A549 (cell line): Measurements from ENCODE around the gene CAT. TPM values are rescaled to one million over a fixed set of nuclear protein-coding genes. Genes with fewer than 3 reads are reported as not detected.

Experiments
- ATAC-seq, 2 experiments: fragments of 200-7000 bp in 1 of 2; fragments of >200 bp in 1 of 2; cut with Nextera tagmentation in 1 of 2; cut with Tn5 transposase in 1 of 2; 3 replicates each; pipeline versions ENCODE4 v1.8.0 to v1.9.1; 2018 to 2020; ENCODE audit warnings: mild to moderate bottlenecking in 1 of 2, moderate library complexity in 1 of 2
- CTCF ChIA-PET: fragments of 300-600 bp; sonication (Branson Sonifier 250); formaldehyde crosslinking; extraction: SDS; loops from one replicate; lab custom pipeline; 2021; ENCODE audit warnings: antibody characterized with exemption, inconsistent platforms; lab: Yijun Ruan, JAX
- POLR2A ChIA-PET: fragments of 350-600 bp; formaldehyde crosslinking; extraction: SDS; loops from one replicate; lab custom pipeline; 2021; ENCODE audit warnings: antibody characterized with exemption, inconsistent platforms; lab: Yijun Ruan, JAX
- DNase-seq, 2 experiments: peaks; one replicate each; pipeline versions ENCODE4 v3.0.0 to v3.0.0-alpha.2; 2011 to 2016; ENCODE audit warnings: low read depth in 1 of 2, low spot score in 1 of 2
- FAIRE-seq: peaks from 2 replicates; lab custom pipeline; 2011; peaks lifted over from hg19 to GRCh38; lab: Jason Lieb, UNC
- H3K27ac ChIP-seq, 2 experiments: fragments of >200 bp; sonication (Bioruptor Twin); formaldehyde crosslinking; 3 replicates each; pipeline ENCODE4 v1.5.1; 2016 to 2017
- H3K4me1 ChIP-seq: fragments of >200 bp; sonication (Bioruptor Twin); formaldehyde crosslinking; 3 replicates; pipeline ENCODE4 v1.6.1; 2016
- H3K4me2 ChIP-seq: fragments of >200 bp; sonication (Bioruptor Twin); formaldehyde crosslinking; 3 replicates; pipeline ENCODE4 v1.6.1; 2016
- H3K4me3 ChIP-seq: fragments of >200 bp; sonication (Bioruptor Twin); formaldehyde crosslinking; 3 replicates; pipeline ENCODE4 v1.5.1; 2016
- H3K9me3 ChIP-seq: fragments of >200 bp; sonication (Bioruptor Twin); formaldehyde crosslinking; 3 replicates; pipeline ENCODE4 v1.6.1; 2016
- ATOH8 ChIP-seq: fragments of 250-450 bp; sonication (Bioruptor Pico); IDR thresholded peaks from 2 replicates; pipeline ENCODE4 v1.5.0; 2020; ENCODE audit warnings: low read depth, mild to moderate bottlenecking, moderate library complexity
- BHLHE40 ChIP-seq: IDR thresholded peaks from 2 replicates; pipeline ENCODE4 v1.6.1; 2012; ENCODE audit warnings: low read depth, low read length, inconsistent platforms
- CBX2 ChIP-seq: fragments of 200-600 bp; sonication (generic); IDR thresholded peaks from 2 replicates; pipeline ENCODE4 v1.6.1; 2016; ENCODE audit warnings: low read depth, mild to moderate bottlenecking, borderline replicate concordance
- CHD2 ChIP-seq: fragments of 150-350 bp; IDR thresholded peaks from 2 replicates; pipeline ENCODE4 v1.6.1; 2014; ENCODE audit warnings: low read length; ENCODE audit not compliant: partially characterized antibody
- CHD4 ChIP-seq: fragments of 200-600 bp; sonication (generic); IDR thresholded peaks from 2 replicates; pipeline ENCODE4 v1.6.1; 2016; ENCODE audit warnings: antibody characterized with exemption, mild to moderate bottlenecking, borderline replicate concordance
- CTCF ChIP-seq: fragments of >200 bp; sonication (Bioruptor Twin); formaldehyde crosslinking; IDR thresholded peaks from 3 replicates; pipeline ENCODE4 v1.5.1; 2016
- EHF ChIP-seq: fragments of 250-450 bp; sonication (Bioruptor Pico); IDR thresholded peaks from 2 replicates; pipeline ENCODE4 v1.5.0; 2020; ENCODE audit warnings: mild to moderate bottlenecking
- EHMT2 ChIP-seq: fragments of 200-600 bp; sonication (generic); IDR thresholded peaks from 2 replicates; pipeline ENCODE4 v1.6.1; 2016; ENCODE audit warnings: antibody characterized with exemption, low read depth, mild to moderate bottlenecking, moderate library complexity
- ESRRA ChIP-seq: fragments of 150-350 bp; IDR thresholded peaks from 2 replicates; pipeline ENCODE4 v1.6.1; 2014; ENCODE audit warnings: mild to moderate bottlenecking, low read length, borderline replicate concordance
- FOXS1 ChIP-seq: fragments of 250-450 bp; sonication (Bioruptor Pico); IDR thresholded peaks from 2 replicates; pipeline ENCODE4 v1.5.0; 2020; ENCODE audit warnings: mild to moderate bottlenecking, moderate library complexity
- HES2 ChIP-seq: fragments of >200 bp; sonication (Bioruptor Twin); formaldehyde crosslinking; IDR thresholded peaks from 2 replicates; pipeline ENCODE4 v1.6.1; 2016
- HEYL ChIP-seq: fragments of 250-450 bp; sonication (Bioruptor Pico); IDR thresholded peaks from 2 replicates; pipeline ENCODE4 v1.8.0; 2021; ENCODE audit warnings: mild to moderate bottlenecking, moderate library complexity
- HOXA7 ChIP-seq: fragments of 250-450 bp; sonication (Bioruptor Pico); IDR thresholded peaks from 2 replicates; pipeline ENCODE4 v1.5.0; 2020; ENCODE audit warnings: mild to moderate bottlenecking, moderate library complexity
- HOXB13 ChIP-seq: fragments of 250-450 bp; sonication (Bioruptor Pico); IDR thresholded peaks from 2 replicates; pipeline ENCODE4 v1.5.0; 2020; ENCODE audit warnings: low read depth, mild to moderate bottlenecking, moderate library complexity
- HOXB5 ChIP-seq: fragments of 250-450 bp; sonication (Bioruptor Pico); IDR thresholded peaks from 2 replicates; pipeline ENCODE4 v1.5.0; 2020; ENCODE audit warnings: mild to moderate bottlenecking, moderate library complexity
- MAZ ChIP-seq: fragments of 150-350 bp; IDR thresholded peaks from 2 replicates; pipeline ENCODE4 v1.6.1; 2014; ENCODE audit warnings: antibody characterized with exemption, low read depth, low read length, borderline replicate concordance
- MYC ChIP-seq: IDR thresholded peaks from 2 replicates; pipeline ENCODE4 v1.6.1; 2012; ENCODE audit warnings: mild to moderate bottlenecking, inconsistent platforms, low read length, improper control_type of control experiment, borderline replicate concordance
- NFE2L2 ChIP-seq: fragments of 150-350 bp; conservative IDR thresholded peaks from 2 replicates; pipeline ENCODE4 v1.6.1; 2014; ENCODE audit warnings: low read length
- NPAS2 ChIP-seq: fragments of 250-450 bp; sonication (Bioruptor Pico); IDR thresholded peaks from 2 replicates; pipeline ENCODE4 v1.8.0; 2022; ENCODE audit warnings: mild to moderate bottlenecking, moderate library complexity, borderline replicate concordance
- NR3C1 ChIP-seq: fragments of >200 bp; sonication (Bioruptor Twin); formaldehyde crosslinking; IDR thresholded peaks from 3 replicates; pipeline ENCODE4 v1.6.1; 2017
- PHF8 ChIP-seq: fragments of 200-600 bp; sonication (generic); IDR thresholded peaks from 2 replicates; pipeline ENCODE4 v1.6.1; 2016; ENCODE audit warnings: low read depth, mild to moderate bottlenecking, antibody characterized with exemption, moderate library complexity, borderline replicate concordance
- SMC3 ChIP-seq: fragments of >200 bp; sonication (Bioruptor Twin); formaldehyde crosslinking; IDR thresholded peaks from 3 replicates; pipeline ENCODE4 v1.6.1; 2018; ENCODE audit warnings: inconsistent platforms
- SREBF2 ChIP-seq: fragments of 450-650 bp; IDR thresholded peaks from 2 replicates; pipeline ENCODE4 v1.6.1; 2014; ENCODE audit warnings: mild to moderate bottlenecking, moderate library complexity
- ZC3H11A ChIP-seq: fragments of 450-650 bp; IDR thresholded peaks from 2 replicates; pipeline ENCODE4 v1.6.1; 2014; ENCODE audit warnings: antibody characterized with exemption, mild to moderate bottlenecking
- ZNF302 ChIP-seq: fragments of 250-450 bp; sonication (Bioruptor Pico); IDR thresholded peaks from 2 replicates; pipeline ENCODE4 v1.9.0; 2021; ENCODE audit warnings: inconsistent platforms, mild to moderate bottlenecking, moderate library complexity
- WGBS: methylation state at CpG from one replicate; pipeline ENCODE4 v1.1.6; 2017; ENCODE audit errors: missing lambda C conversion rate; 5-methylcytosine and 5-hydroxymethylcytosine counted together
- polyA plus RNA-seq, 4 experiments: library from polyadenylated mRNA; depleted of rRNA in 3 of 4; stranded (reverse); fragments of >200 nt; fragmentation: RNase III in 1 of 4; extraction: RNeasy Plus Mini Kit Qiagen cat#74134 plus additional on column Dnase treatment in 1 of 4; gene quantifications; 2 replicates in 3 of 4; 3 replicates in 1 of 4; pipeline ENCODE4 v1.2.3, GENCODE V29; 2011 to 2017
- TF ChIP-seq, protein P1 (sequence below): IDR thresholded peaks from 2 replicates; pipeline ENCODE4 v1.6.1; 2012; ENCODE audit warnings: low read depth, borderline replicate concordance

The CAT gene
- polyA plus RNA-seq, 2 of the 4 experiments (the other 2 are of a cell fraction): 51.2 to 74.2 TPM

DNA sequence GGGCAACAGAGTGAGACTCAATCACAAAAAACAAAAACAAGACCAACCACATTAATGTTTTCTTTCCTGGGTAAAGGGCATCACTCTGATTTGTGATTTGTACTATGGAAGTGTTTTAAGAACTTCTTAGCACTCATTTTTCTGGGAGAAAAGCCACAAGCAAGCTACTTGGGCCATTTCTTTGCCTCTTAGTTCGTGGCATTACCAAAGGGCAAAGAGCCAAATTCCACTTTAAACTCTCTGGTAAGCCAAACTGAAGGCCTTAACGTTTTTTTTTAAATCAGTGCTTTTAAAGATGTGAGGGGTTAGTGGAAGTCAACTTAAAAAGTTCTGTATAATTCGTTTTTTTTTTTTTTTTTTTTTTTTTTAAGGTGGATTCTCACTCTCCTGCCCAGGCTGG, 36.9 kb downstream of the CAT start:
- FAIRE-seq: no peak
- Histone ChIP-seq H3K27ac (no peak overlapping the region), H3K4me1 (no peaks in the 10 kb centered on the region), H3K9me3 (no peaks in the 10 kb centered on the region), H3K4me3 (no peak overlapping the region), H3K4me2 (no peak overlapping the region)
- DNase-seq: no peak
- ATAC-seq: no peak
- TF ChIP-seq MYC (no peak), EHMT2 (no peak), ZC3H11A (no peak), CBX2 (no peak), SREBF2 (no peak), SMC3 (no peak), CHD2 (no peak), HOXB13 (no peak), NR3C1 (no peak), FOXS1 (CRISPR knock-in tag) (no peak), HOXB5 (CRISPR knock-in tag) (no peak), PHF8 (no peak)
- TF ChIP-seq, protein P1, sequence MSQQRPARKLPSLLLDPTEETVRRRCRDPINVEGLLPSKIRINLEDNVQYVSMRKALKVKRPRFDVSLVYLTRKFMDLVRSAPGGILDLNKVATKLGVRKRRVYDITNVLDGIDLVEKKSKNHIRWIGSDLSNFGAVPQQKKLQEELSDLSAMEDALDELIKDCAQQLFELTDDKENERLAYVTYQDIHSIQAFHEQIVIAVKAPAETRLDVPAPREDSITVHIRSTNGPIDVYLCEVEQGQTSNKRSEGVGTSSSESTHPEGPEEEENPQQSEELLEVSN: no peak
- ChIA-PET CTCF (interaction anchor here (1.0 to 1.7 kb wide), 3 partner anchors 11 to 17 kb away, joined by 3 to 9 read pairs (median 3); no protein-coding TSS in a partner anchor), POLR2A (no interaction called here)
- 26% methylated on average over 3 of the region's 3 CpGs for WGBS

GRCh38 chr11:34476849-34477248, 38.1 kb downstream of the CAT start:
- DNase-seq (no peak), FAIRE-seq (no peak), ATAC-seq (no peak)
- POLR2A ChIA-PET: no interaction called here
- no peak overlapping the region for H3K4me2 ChIP-seq
- TF ChIP-seq ESRRA (no peak), HOXA7 (CRISPR knock-in tag) (no peak), NFE2L2 (no peak), NPAS2 (no peak), NR3C1 (no peak), EHF (CRISPR knock-in tag) (no peak), FOXS1 (CRISPR knock-in tag) (no peak), SREBF2 (no peak), ATOH8 (CRISPR knock-in tag) (no peak), BHLHE40 (no peak), HES2 (no peak), ZNF302 (CRISPR knock-in tag) (no peak), CHD2 (no peak), MAZ (no peak), CTCF (no peak), PHF8 (no peak), CHD4 (no peak), MYC (no peak), HEYL (CRISPR knock-in tag) (no peak)
- 63% methylated on average over 4 of the region's 4 CpGs for WGBS
- H3K27ac ChIP-seq: no peak overlapping the region
- H3K4me3 ChIP-seq: no peak overlapping the region
- H3K9me3 ChIP-seq: no peaks in the 10 kb centered on the region
- no peaks in the 10 kb centered on the region for H3K4me1 ChIP-seq
- CTCF ChIA-PET: interaction anchor here (1.4 to 1.7 kb wide), 2 partner anchors 16 to 303 kb away, joined by 4 to 9 read pairs; no protein-coding TSS in a partner anchor
